SK-N-SH (cell line): ENCODE results near the gene MRPL9.

Source experiments
- JUND ChIP-seq: IDR thresholded peaks from 2 replicates; pipeline ENCODE4 v1.4.0; 2012
- NFIC ChIP-seq: IDR thresholded peaks from 2 replicates; pipeline ENCODE4 v1.4.0; 2012; ENCODE audit warnings: borderline replicate concordance
- RFX5 ChIP-seq: IDR thresholded peaks from 2 replicates; pipeline ENCODE4 v1.6.1; 2012; ENCODE audit warnings: mild to moderate bottlenecking, improper control_type of control experiment, low read length

DNA sequence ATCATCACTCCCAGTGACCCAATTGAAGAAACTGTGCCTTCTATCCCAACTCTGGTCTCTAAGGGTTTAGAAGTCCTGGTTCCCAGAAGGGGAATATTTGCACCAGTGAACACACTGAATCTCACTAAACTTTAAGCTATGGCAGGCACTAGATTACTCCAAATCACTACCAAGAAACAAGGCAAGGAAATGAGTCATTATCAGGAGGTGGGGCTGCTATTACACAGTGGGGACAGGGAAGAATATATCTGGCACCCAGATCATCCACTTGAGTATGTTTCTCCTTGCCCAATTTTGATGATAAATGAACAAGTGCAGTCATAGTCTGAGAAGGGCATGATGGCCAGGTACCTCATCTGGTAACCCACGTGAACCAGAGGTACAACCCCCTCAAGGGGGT is 7.0 kb downstream of the MRPL9 start:
- TF ChIP-seq NFIC (no peak), JUND (peak; percentile 19; the same call in 1 of the 2 replicates), RFX5 (no peak)
